GM21381 (cell line): ENCODE results near the gene LCP2.
A peak's percentile ranks its signal among the peaks of the same experiment; 100 is the strongest.

Experiments
- ATAC-seq: cut with Tn5 transposase; IDR thresholded peaks from one replicate; pipeline ENCODE4 v1.9.1; 2021; ENCODE audit warnings: mild to moderate bottlenecking, moderate library complexity; ENCODE audit not compliant: unreplicated experiment

Gene LCP2

DNA sequence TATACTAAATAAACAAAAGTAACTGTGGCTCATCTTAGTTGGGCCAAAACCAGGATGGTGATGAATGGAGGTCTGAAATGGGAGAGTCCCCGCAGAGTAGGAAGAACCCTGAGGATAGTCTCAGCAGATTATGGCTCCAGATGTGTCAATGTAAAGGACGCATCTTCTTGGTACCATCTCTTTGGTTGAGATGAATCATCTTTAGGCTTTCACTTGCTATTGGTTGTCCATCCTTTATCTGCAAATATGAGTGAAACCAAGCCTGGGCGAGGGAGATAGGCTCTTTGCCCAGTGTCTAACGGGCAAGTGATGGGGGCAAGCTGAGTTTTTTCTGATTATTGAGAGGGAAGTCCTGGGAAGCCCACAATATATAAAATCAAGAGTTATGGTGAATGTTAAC, 19.4 kb upstream of the LCP2 start:
- ATAC-seq = no peak

DNA sequence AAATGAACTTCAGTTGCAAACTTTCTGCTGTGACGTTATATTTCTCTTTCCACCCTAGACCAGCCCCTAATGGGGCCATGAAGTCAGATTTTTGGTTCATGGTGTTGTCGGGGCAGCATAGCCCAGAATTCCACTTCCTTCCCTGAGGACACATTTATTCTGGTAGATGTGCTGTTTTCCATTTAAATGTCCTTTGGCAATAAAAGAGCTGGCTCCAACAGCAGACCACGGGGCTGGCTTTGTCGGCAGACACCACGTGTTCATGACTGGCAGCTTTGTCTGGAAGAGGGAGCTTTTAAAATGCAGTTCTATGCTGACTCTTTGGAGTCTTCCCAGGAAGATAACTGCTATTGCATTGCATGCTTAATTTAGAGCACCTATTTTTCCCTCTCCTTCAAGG, 17.6 kb upstream of the LCP2 start:
- no peak for ATAC-seq

DNA sequence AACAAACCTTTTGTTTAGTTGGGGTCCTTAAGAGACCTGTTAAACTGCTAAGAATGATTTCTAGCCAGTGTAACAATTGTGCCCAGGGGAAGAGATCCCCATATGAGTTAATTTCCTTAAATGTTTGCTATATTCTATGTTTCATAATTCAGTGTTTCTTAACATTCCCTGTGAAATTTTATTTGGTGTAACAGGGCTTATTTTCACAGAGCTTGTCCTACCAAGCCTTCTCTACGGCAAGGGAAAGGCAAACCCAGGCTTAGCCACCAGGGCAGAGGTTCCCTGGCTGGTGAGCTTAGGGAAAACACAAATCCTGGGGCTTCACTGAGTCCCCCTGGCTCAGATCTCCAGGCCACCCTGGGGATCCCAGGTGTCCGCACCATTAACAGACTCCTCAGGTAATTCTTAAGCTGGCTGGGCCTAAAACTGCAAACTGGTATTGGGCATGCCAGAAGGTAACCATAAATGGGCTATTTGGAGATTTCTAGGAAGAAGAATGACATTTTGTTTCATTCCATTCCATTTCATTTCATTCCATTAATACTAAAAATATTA, 17.0 kb upstream of the LCP2 start:
- ATAC-seq = no peak

DNA sequence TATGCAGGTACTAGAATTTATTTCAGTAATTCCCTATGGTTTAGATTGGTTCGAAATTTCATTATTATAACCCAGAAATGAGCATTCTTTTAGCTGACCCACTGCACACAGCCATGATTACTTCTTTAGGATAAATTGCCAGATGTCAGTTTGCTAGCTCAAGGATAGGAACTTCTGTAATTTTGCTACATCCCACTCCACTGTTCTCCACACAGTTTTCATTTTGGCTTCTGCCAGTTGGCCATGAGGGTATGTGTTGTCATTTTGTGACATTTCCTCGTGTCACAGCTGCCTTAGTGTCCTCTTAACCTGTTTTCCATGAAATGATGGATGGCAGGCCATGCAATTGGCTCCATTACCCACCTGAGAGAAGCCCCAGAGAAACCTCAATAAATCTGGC, 16.2 kb upstream of the LCP2 start:
- no peak for ATAC-seq

DNA sequence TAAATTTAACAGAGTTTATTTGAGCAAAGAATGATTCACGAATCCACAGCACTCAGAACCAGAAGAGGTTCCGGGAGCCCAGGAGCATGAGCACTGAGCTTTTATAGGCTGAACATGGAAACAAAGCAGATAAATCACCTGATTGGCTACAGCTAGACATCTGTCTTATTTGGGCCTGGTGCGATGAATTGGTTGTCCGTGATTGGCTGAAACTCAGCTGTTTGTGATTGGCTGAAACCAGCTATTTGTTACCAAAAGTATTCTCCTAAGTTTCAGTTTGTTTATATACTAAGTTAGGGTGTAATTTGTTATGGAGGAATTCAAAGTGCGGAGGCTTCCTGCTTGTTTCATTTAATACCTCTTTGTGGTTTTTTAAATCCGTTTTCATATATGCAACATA, 15.8 kb upstream of the LCP2 start:
- no peak for ATAC-seq

DNA sequence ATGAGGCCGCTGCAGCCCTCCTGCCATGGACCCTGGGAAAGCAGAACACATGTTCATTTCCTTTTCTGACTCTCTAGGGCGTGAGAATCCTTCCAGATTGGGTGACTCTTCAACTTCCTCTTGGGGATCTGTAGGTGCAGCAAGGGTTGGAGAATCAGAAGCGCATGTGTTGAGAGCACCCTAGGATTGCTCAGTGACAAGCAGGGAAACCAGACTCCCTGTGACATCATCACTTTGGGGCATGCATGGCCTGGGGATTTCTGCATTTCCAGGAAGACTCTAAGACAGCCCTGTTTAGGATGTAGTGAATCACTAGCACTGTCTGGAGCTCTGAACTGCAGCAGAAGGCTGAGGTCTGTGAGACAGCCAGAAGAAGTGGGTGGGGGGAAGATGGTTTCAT, 15.1 kb upstream of the LCP2 start:
- ATAC-seq = no peak

DNA sequence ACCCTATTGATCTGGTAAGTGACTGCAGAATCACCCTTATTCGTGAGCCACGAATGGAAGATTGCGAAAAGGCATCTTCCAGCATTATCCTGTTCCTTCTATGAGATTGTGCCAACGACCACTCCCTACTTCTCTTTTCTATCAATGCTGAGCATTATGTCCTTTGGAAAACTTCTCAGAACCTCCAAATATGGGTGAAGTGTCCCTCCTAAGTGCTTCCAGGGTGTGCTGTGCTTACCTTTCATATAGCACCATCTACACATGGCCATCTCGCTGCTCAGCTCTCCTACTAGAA, 14.7 kb upstream of the LCP2 start:
- no peak for ATAC-seq

DNA sequence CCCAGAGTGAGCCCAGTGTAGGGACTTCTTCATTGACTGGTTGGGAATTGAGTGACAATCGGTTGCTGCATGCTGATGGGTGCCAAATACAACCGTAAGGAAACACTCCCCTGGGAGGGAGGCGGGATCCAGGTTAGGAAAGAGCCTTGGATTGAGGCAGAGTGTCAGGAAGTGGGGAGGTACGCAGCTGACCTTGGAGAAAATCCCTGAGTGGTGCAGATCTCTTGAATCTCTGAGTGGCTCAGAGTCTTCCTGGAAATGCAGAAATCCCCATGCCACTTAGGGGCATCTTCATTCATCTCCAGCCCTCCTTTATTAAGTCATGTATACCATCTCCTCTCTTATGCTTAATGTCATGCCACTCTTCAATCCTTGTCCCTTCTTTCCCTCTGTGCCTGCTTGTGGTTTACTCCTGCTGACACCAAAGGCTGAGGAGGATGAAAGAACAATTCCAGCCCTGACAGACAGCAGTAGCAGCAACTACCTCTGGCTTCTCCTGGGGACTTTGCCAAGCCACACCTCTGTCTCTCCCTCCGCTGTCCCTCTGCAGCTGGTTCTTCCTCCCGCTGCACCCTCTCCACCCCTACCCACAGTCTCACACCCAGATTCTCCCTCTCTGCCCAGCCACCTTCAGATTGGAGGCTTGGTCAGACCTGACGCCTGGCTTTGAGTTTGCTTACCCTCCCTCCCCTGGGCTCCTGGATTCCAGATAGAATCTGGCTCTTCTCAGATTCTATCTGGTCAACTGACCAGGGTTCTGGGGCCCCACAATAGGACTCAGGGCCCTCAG, 14.1 kb upstream of the LCP2 start:
- ATAC-seq = no peak

DNA sequence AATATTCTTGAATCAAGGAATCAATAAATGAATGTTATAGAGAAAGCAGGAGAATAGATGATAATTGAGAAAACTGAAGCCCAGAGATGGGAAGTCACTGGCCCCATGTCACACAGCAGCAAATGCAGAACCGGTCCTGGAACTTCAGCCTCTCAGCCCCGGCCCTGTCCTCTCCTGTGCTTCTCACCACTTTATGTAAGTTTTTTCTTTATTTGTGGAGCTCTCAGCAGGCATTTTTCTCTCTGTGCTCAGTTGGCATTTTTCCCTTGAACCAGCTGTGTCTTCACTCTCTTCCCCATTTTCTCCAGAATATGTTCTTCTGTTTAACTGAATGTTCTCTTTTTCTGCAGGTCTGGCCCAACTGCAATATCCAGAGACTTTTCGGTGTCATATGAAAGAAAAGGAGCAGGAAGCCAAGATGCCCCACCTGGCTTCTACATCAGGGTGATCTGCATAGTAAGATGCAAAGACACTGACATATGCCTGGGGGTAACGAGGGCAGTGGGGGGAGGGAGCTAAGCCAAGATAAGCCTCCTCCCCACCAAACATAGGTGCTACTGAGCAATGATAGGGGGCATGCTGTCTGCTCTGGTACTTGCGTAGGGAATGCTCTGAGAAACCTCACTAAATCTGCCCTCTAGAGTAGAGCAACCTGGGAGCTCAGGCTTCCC, 12.8 kb upstream of the LCP2 start:
- ATAC-seq = no peak

DNA sequence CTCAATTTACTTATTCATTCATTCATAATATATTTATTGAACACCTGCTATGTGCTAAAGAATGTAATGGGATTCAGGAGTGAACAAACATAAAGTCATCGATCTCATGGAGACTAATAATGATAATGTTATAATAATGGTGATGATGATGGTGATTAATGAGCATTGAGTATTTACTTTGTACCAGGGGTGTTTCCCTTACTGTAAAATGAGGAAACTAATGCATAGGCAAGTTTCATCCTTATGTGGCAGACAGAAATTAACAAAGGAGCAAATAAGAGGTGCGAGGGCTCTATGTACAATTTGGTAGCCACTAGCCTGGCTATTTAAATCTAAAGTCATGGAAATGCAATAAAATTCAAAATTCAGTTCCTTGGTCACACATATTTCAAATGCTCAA, 11.1 kb upstream of the LCP2 start:
- ATAC-seq = no peak

DNA sequence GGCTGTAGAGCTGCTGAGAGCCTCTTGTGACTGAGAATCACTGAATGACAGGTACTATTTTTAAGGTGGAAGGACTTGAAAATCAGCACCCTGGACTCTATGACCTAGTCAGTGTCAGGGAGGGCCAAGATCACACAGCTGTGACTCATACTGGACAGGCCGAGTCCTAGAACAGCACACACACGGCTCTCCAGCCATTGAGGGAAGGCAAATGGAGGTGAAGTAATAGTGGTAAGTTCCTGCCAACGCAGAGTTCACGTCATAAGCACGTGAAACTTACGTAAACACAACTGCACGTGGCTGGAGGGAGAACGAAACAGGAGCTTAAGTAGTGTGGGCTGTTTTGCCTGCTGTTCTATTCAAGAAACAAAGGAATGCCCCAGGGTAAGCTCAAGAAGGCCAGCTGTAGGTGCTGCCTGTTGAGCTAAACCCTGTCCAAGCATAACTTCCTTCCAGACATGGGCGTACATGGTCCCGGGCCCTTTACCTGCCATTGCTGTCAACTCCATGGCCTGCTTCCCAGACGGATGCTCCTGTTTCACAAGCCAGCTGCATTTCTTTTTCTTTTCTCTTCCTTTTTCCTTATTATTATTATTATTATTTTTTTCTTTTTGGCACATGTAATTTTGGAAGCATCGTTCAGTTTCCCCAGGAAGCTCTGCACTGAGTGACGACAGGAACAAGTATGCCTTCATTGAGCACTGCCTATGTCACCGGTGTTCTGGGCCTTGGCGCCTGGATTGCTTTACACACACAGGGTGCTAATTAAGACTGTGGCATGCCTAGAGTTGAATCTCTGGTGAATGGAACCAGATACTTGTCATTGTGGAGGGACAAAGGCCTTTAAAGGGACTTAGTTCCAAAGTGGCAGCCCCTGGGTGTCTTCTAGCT, 10.2 kb upstream of the LCP2 start:
- ATAC-seq = no peak

DNA sequence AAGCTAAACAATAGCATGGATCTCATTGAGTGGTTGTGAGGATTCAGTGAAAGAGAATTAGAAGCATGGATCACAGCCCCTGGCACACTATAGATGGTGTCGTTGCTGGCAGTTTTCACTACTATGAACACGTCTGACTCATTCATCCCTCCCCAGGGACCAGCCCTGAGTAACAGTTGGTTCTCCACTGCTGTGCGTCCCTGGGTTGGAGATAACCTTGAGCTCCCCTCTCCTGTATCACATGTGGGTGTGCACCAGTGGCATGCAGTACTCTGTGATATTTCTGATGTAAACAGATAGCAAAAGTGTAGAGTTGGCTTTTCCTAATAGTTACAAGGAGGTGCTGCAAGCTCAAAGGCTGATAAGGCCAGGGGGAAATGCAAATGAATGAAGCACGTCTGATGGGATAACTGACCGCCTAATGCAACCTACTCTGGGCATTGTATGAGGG, 8.8 kb upstream of the LCP2 start:
- peak; percentile 74 for ATAC-seq

DNA sequence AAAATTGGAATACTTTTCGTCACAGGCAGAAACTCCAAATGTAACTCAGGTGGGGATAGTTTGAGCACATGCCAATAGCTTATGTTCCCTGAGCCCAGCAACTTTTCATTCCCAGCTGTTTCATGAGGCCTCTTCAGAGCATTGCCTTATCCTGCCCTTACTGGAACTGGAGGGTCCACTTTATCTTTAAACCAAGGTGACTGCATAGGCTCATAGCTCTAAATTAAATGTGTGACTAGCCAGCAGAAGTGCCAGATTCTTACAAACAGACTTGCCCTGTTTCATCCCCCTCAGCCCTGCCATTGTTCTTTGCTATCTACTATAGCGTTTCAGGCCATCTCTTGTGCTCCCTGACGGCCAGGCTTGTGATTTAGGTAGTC, 8.1 kb upstream of the LCP2 start:
- ATAC-seq = no peak

DNA sequence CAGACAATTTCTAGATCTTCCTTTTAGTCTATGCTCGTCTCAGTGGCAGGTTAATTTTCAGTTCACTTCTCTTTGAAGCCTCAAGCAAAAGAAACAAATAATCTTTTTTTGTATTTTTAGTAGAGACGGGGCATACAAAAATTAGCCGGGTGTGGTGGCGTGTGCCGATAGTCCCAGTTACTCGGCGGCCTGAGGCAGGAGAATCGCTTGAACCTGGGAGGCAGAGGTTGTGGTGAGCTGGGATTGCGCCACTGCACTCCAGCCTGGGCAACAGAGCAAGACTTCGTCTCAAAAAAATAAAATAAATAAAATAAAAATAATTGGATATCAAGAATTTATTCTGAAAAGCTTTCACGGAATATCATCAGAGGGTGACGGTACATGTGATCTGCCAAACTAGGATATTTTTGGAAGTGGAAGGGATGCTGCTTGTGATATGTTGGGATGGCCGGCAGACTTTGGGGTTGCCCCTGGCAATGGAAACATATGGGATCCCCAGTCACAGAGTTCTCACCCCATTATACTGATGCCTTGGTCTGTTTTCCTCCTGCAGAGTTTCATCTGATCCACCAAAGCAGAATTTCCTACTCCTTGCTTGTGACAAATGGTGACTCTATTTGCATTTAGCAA, 7.6 kb upstream of the LCP2 start:
- ATAC-seq = no peak

DNA sequence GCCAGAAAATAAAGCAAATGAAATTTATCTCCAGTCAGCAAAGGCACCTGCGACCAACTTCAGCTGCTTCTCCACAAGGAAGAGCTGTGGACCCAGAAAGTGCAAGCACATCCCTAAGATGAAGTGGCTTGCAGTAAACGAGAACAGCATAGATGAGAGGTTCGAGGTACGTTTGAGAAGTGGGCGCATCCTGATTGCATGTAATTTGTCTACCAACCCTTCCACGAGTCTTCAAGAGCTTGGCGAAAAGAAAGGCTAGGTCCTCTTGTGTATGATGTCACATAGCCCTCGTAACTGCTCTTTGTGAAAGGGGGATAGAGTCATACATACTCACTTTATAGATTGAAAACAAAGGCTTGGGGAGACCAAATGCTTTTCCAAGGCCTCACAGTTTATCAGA, 6.0 kb upstream of the LCP2 start:
- no peak for ATAC-seq

DNA sequence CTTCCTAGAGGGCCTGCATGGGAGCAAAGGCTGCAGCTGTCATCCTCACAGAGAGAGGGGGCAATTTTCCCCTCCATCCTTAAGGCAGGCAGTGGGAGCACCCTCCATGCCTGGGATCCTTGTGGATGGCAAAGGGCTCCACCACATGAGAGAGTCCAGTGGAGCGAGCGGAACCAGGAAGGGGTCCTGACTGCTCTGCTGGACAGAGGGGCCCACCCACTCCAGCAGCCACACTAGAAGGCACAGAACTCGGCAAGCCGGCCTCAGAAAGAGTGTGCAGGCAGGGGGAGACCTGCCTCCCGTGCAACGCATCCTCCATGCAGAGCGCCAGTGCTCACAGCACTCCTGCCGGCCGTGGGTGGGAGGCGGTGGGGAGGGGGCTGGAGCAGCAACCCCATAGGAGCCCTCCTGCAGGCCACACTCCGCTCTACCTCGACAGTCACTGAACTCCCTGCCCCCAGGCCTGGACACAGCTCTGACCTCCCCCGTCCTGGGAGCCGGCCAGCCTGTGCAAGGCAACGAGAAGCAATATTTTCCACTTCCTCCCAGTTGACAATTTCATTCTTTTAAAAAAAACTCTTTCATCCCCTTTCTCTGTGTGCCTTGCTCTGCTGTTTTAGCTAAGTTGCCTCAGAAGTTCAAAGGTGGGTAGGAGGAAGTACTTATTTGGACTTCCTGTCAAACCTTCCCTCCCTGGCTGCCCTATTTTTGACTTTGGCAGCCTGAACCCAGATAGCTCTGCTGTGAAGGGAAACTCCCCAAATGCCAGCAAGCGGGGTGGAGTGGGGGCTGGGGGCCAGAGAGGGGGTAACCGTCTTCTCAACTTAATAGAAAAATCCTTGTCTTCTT, 5.3 kb upstream of the LCP2 start:
- ATAC-seq = peak; percentile 72

DNA sequence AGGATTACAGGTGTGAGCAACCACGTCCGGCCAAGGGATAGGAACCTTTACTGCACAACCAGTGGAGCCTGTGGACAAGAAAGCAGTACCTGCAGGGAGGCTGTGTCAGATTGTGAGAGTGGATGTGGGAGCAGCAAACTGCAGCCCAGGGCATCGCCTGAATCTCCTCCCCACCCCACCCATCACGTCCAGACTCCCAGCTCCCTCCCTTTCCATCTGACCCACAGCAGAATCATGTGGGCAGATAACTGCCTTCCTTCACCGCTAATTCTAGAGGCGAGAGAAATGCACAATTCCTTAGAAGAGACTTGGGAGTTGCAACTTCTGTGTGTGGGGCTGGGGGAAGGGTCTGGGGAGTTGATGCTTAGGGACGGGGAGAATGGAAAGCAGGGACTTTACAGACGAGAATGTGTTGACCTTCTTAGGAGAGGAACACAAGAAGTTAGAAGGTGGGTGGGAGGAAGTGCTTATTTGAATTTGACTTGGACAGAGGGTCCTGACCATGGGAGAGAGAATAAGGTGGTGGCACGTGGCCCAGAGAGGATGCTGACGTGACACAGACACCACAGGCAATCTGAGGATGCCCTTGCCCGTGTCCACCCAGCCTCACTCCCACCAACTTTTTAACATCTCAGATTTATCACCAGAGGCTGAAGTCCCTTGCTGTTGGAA, 4.5 kb upstream of the LCP2 start:
- no peak for ATAC-seq

DNA sequence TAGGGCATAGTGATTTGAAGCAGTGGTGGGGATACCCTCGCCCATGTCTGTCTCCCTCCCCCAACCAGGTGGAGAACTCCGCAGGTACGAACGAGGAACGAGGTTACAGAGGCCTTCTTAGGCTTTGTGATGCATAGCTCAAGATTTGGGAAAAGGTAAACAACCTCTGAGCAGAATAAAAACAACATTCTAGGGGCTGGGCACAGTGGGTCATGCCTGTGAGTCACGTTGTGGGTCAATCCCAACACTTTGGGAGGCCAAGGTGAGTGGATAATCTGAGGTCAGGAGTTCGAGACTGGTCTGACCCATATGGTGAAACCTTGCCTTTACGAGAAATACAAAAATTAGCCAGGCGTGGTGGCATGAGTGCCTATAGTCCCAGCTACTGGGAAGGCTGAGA, 3.6 kb upstream of the LCP2 start:
- ATAC-seq = no peak

DNA sequence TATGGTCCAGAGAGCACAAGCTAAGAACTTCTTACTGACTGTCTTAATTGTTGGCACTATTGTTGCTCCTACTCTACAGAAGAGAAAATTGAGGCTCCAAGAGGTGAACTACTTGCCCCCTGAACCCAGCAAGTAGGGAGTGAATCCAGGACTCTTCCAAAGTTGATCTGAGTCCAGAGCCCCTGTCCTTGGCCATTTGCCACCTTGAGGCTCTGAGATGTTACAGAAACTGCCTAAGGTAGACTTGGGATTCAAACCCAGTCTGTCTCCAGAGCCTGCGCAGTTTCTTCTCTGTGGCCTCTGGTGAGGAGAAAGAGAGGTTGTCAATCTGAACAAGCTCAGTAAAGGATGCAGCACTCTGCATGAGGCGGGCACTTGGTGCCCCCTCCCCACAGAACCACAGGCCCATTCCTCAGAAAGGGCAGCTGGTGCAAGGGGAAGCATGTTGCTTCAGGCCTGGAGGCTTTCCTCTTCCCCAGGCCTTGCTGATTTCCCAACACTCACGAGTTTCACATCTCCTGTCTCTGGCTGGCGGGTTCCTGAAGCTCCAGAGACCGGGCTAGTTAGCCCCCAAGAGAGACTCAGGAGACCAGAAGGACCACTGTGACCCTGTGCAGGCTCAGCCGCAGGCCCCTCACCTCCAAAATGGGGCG, 2.9 kb upstream of the LCP2 start:
- no peak for ATAC-seq
